Coronary artery (tissue), 2 donors: Measurements from ENCODE around the gene C9orf72.

Experiments
- DNase-seq: peaks from one replicate; pipeline ENCODE4 v3.0.0-alpha.2; 2017; ENCODE audit warnings: low spot score
- H3K27ac ChIP-seq, 2 donors: fragments of 200-600 bp; sonication (generic); one replicate each; pipeline ENCODE4 v1.5.1; 2016 to 2019
- H3K4me3 ChIP-seq: fragments of 200-600 bp; sonication (generic); 2 replicates; pipeline ENCODE4 v1.5.1; 2016; ENCODE audit warnings: mild to moderate bottlenecking, moderate library complexity
- CTCF ChIP-seq: fragments of 200-600 bp; sonication (generic); IDR thresholded peaks from one replicate; pipeline ENCODE4 v1.5.1; 2019; ENCODE audit warnings: antibody characterized with exemption

Gene C9orf72

GRCh38 chr9:27565696-27566095 is 7.6 kb downstream of the C9orf72 start:
- Histone ChIP-seq H3K27ac (peak overlapping the region in 1 of 2 donors; percentile 5), H3K4me3 (no peak overlapping the region)
- no peak for TF ChIP-seq CTCF
- no peak for DNase-seq

GRCh38 chr9:27564670-27565069 is 8.6 kb downstream of the C9orf72 start:
- no peak for DNase-seq
- no peak for TF ChIP-seq CTCF
- H3K4me3 ChIP-seq = no peak overlapping the region
- H3K27ac ChIP-seq = peak overlapping the region in 1 of 2 donors; percentile 5

- Histone ChIP-seq H3K4me3 (no peak overlapping the region), H3K27ac (no peak overlapping the region)
- no peak for TF ChIP-seq CTCF
- DNase-seq = no peak
These were observed 9.4 kb downstream of the C9orf72 start for GRCh38 chr9:27563738-27564430.

- Histone ChIP-seq H3K27ac (no peak overlapping the region), H3K4me3 (no peak overlapping the region)
- no peak for TF ChIP-seq CTCF
- DNase-seq = no peak
These were observed 11.6 kb downstream of the C9orf72 start for GRCh38 chr9:27561685-27562084.

- Histone ChIP-seq H3K4me3 (no peak overlapping the region), H3K27ac (no peak overlapping the region)
- TF ChIP-seq CTCF = no peak
- no peak for DNase-seq
These were observed 12.8 kb downstream of the C9orf72 start for GRCh38 chr9:27560457-27560856.

GRCh38 chr9:27558307-27558706 is 15.0 kb downstream of the C9orf72 start:
- no peak for TF ChIP-seq CTCF
- no peak overlapping the region for H3K27ac ChIP-seq
- no peak overlapping the region for H3K4me3 ChIP-seq
- no peak for DNase-seq

- TF ChIP-seq CTCF = no peak
- DNase-seq = no peak
- Histone ChIP-seq H3K4me3 (no peak overlapping the region), H3K27ac (no peak overlapping the region)
These were observed 16.8 kb downstream of the C9orf72 start for GRCh38 chr9:27556470-27556869.
